ENCODE data around the gene MCRIP2.

MCRIP2 gene

GRCh38 chr16:647173-647902, 5.7 kb downstream of the MCRIP2 start:
- DNase-seq (ENCODE audit: low read depth in 2 of 2, low spot score in 1 of 2), result no peak

GRCh38 chr16:648071-648780, 6.6 kb downstream of the MCRIP2 start:
- DNase-seq (ENCODE audit: low read depth in 2 of 2, low spot score in 1 of 2), result no peak

DNA sequence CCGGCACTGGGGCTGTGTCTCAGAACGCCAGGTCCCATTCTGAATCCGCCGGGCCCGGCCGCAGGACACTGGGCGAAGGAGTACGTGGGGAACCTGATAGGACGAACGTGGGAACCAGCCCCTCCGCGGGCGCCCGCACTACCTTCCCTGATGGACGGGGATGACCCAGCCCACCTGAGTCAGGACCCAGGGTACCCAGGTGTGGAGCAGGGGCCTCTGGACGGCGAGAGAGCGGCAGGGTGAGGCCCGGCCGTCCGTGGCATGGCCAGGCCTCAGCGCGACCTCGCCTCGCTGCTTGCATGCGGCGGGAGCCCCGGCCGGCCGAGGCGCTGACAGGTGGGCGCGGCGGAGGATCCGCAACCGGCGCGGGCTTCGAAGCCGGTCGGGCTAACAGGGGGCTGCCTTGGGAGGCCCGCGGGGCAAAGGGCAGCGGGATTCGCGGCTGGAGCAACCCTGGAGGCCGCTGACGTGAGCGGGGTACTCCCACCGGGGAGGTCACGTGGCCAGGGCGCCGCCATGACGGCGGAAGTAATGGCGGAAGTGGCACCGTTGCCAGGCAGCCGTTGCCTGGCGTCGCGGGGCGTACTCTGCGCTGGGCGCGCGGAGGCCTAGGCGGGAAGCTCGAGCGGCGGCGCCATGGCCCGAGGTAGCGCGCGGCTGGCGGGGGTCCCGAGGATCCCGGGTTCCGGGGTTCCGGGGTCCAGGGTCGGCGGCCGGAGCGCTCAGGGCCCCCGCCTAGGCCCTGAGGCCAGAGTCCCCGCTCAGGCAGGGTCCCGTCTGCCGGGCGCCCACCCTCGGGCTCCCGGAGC, 7.4 kb downstream of the MCRIP2 start, which contains the start of gene WDR90:
WDR90 (plus strand) TSS at position 585 of the 809 bp plus-strand sequence; CDS start at position 637, 52 bp downstream.
- peak; percentile 86 to 87 for DNase-seq (ENCODE audit: low read depth in 2 of 2, low spot score in 1 of 2)

GRCh38 chr16:649631-650030, 8.0 kb downstream of the MCRIP2 start:
- DNase-seq (ENCODE audit: low read depth in 2 of 2, low spot score in 1 of 2), result no peak

GRCh38 chr16:651844-652243, 10.2 kb downstream of the MCRIP2 start:
- no peak for DNase-seq (ENCODE audit: low read depth in 2 of 2, low spot score in 1 of 2)

DNA sequence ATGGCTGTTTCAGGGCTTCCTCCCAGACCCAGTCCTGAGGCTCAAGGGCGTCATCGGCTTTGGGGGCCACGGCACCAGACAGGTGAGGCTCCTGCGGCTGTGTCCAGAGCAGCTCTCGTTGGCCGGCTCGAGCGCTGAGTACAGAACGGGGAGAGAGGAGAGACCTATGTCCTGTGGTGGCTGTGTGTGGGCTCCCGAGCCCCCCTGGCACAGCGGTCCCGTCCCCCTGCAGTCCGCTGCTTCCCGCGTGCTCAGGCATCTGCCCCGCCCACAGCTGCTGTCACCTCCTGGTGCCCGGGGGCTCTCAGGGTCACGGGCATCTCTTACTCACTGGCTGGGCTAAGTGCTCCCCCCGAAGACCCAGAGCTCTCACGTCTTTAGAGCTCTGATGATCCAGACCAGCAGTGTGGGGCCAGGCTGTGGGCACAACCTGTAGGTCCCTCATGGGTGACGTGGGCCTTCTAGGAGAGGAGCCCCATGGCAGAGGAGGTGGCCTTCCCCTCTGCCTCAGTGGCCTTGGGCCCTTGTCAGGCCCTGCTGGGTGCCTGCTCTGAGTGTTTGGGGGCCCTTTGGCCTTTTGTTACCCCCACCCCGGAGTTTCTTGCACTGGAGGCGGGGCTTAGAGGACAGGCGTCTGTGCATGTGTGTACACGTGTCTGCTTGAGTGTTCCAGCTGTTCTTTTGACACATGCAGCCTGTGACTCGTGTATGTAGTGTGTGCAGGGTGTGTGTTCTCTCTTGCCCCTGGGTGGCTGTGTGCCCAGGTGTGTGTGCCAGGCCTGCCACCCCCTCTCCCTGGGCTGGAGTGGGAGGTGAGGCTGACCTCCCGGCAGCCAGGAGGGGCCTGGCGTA, 11.1 kb downstream of the MCRIP2 start:
- DNase-seq (ENCODE audit: low read depth in 2 of 2, low spot score in 1 of 2), result no peak

GRCh38 chr16:654034-654433, 12.4 kb downstream of the MCRIP2 start:
- no peak for DNase-seq (ENCODE audit: low read depth in 2 of 2, low spot score in 1 of 2)

- no peak for DNase-seq (ENCODE audit: low read depth in 2 of 2, low spot score in 1 of 2)
Observed at GRCh38 chr16:657487-657886, 15.9 kb downstream of the MCRIP2 start.

- DNase-seq (ENCODE audit: low read depth in 2 of 2, low spot score in 1 of 2), result no peak
Observed at GRCh38 chr16:658679-659571, 17.3 kb downstream of the MCRIP2 start.

DNA sequence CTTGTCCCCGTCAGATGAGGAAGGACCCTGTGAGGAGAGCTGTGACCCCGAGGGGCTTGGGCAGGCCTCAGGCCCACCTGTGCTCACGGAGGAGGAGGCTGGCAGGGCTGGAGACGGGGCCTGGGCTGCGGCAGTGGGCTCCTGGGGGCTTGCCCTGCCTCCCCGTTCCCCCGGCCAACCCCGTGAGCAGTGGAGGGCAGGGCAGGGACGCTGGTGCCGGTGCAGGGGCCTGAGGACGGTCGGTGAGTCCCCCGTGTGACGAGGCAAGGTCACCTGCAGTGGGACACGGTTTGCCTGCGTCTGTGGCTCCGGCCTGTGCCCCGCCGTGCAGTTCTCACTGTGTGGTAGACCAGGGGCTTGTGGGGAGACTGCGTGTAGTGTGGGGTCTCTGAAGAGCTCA, 18.0 kb downstream of the MCRIP2 start:
- DNase-seq (ENCODE audit: low read depth in 2 of 2, low spot score in 1 of 2), result no peak

DNA sequence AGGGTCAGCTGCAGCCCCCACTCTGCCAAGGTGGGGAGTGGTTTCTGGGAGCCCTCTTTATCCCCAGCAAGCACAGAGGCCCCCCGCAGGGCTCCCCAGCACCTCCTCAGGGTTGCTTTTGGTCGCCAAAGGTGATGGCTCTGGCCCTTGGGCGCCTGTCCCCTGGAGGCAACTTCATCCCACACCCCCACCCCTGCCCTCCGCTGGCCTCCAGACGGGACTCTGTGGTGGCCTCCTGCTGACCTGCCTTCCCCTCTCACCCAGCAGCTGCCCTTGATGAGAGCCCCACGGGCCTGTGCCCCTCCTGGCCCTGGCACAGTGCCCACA, 18.5 kb downstream of the MCRIP2 start:
- DNase-seq (ENCODE audit: low read depth in 2 of 2, low spot score in 1 of 2), result no peak

DNA sequence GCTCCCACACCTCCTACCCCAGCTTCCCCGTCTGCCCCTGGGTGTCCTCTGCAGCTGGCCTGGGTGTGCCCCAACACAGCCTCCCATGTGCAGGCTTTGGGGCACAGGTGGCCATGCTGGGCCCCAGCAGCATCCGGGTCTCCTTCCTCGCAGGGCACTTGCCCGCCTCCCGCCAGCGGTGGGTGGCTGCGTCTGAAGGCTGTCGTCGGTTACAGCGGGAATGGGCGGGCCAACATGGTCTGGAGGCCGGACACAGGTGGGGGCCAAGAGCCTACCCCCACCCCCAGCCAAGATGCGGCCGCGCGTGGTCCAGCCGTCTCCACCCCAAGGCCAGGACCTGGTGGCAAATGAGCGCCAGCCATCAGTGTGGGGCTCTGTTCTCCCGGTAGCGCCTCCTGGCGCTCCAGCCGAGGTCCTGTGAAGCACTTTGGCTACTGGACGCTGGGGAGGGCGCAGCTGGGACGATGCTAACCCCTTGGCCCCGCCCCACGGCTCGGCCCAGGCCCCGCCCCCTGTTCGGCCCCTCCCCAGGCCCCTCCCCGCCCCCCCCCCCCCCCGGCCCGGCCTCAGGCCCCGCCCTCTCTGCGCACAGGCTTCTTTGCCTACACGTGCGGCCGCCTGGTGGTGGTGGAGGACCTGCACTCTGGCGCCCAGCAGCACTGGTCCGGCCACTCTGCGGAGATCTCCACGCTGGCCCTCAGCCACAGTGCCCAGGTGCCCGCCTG, 19.0 kb downstream of the MCRIP2 start:
- DNase-seq (ENCODE audit: low read depth in 2 of 2, low spot score in 1 of 2), result peak in 1 of 2 donors; percentile 36

DNA sequence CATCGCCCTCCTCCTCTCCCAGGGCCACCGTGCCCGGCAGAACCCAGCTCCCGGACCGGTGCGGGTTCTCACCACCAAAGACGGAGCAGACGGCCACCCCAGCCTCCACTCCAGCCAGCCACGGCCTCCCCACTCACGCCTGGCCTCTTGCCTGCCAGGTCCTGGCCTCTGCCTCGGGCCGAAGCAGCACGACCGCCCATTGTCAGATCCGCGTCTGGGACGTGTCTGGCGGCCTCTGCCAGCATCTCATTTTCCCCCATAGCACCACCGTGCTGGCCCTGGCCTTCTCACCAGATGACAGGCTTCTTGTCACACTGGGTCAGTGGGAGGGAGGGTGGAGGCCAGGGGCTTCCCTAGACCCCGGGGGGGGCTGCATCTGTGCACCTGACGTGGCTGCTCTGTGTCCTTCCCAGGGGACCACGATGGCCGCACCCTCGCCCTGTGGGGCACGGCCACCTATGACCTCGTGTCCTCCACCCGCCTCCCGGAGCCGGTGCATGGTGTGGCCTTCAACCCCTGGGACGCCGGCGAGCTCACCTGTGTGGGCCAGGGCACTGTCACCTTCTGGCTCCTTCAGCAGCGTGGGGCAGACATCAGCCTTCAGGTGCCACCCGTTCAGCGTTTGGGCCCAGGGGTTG, 19.7 kb downstream of the MCRIP2 start:
- DNase-seq (ENCODE audit: low read depth in 2 of 2, low spot score in 1 of 2), result no peak

GRCh38 chr16:662095-662494, 20.5 kb downstream of the MCRIP2 start:
- DNase-seq (ENCODE audit: low read depth in 2 of 2, low spot score in 1 of 2), result no peak

- DNase-seq (ENCODE audit: low read depth in 2 of 2, low spot score in 1 of 2), result no peak
Observed at GRCh38 chr16:662597-662996, 21.0 kb downstream of the MCRIP2 start.

- no peak for DNase-seq (ENCODE audit: low read depth in 2 of 2, low spot score in 1 of 2)
Observed at GRCh38 chr16:666572-666971, 24.9 kb downstream of the MCRIP2 start.

DNA sequence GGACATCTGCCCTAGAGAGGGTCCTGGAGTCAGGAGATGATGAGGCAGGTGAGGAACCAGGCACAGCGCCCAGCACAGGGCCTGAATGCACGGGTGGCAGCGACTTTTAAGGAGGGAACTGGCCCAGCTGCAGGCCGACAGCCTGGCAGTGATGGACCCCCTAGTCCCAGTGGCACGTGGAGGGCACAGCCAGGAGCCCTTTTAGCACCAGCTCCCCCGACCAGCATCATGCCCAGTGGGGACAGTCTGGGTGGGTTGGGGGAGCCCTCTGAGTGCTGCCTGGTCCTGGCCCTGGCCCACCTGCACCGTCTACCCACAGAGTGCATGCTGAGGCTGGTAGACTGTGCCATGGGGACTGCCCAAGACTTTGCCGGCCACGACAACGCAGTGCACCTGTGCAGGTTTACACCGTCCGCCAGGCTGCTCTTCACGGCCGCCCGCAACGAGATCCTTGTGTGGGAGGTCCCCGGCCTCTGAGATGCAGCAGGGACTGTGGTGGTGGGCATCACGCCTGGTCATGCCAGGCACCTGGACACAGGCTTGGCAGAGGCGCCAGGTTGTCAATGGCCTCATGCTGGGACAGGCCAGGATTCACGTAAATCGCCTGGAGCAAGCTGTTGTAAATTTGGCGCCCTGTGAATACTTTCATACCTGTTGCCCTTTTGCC, 25.6 kb downstream of the MCRIP2 start:
- no peak for DNase-seq (ENCODE audit: low read depth in 2 of 2, low spot score in 1 of 2)

DNA sequence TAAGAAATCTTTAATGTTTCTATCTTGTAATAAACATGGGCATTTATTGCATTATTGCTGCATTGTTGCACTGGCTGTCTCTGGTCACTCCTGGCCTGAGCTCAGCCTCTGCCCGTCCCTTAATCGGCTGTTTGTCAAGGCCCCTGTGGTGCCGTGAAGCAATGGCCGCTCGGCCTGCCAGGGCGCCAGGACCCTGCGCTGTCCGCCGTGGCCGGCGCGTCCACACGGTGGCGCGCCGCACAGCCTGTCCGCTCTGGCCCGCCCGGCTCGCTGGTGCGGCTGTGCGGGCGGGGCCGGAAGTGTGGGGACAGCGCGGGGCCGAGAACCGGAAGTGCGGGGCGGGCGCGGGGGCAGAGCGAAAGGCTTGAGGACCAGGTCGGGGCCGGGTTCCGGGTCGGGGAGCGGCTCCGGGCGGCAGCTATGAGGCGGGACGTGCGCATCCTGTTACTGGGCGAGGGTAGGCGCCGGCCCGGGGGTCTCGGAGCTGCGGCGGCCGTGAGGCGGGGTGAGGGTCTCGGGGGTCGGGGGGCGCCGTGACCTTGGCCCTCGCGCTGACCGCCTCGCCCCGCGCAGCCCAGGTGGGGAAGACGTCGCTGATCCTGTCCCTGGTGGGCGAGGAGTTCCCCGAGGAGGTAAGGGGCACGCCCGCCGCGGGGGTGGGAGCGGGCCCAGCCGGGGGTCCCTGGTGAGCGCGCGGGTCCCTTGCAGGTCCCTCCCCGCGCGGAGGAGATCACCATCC, 26.3 kb downstream of the MCRIP2 start, which contains the start of gene RHOT2:
RHOT2 (plus strand) TSS at position 353 of the 739 bp plus-strand sequence; CDS start at position 421, 68 bp downstream.
- peak; percentile 72 to 85 for DNase-seq (ENCODE audit: low read depth in 2 of 2, low spot score in 1 of 2)
